K562 (cell line): ENCODE results near the gene ZNF516. TPM values are rescaled to one million over a fixed set of nuclear protein-coding genes. Genes with fewer than 3 reads are reported as not detected.

Experiments
- ADNP ChIP-seq: fragments of 200-800 bp; sonication (Bioruptor generic); IDR thresholded peaks from 2 replicates; pipeline ENCODE4 v1.6.1; 2016; ENCODE audit warnings: missing genetic modification characterization, missing compliant biosample characterization
- CHD7 ChIP-seq: fragments of 200-600 bp; sonication (generic); IDR thresholded peaks from one replicate; pipeline ENCODE4 v1.6.1; 2012; ENCODE audit warnings: mild to moderate bottlenecking, low read depth, low read length, inconsistent platforms
- CTBP1 ChIP-seq: fragments of 450-650 bp; IDR thresholded peaks from 2 replicates; pipeline ENCODE4 v1.6.1; 2016; ENCODE audit warnings: borderline replicate concordance
- ETV6 ChIP-seq, 3 experiments: fragments of 150-350 bp in 1 of 3; sonication (generic) in 1 of 3; formaldehyde crosslinking in 1 of 3; IDR thresholded peaks; 2 replicates each; pipeline versions ENCODE4 v1.6.1 to v1.8.0; 2014 to 2022; ENCODE audit warnings: borderline replicate concordance in 2 of 3, low read depth in 2 of 3, antibody characterized with exemption in 1 of 3, low read length in 1 of 3, mild to moderate bottlenecking in 1 of 3, missing genetic modification reagents in 1 of 3
- FOXP1 ChIP-seq: sonication (generic); formaldehyde crosslinking; IDR thresholded peaks from 2 replicates; pipeline ENCODE4 v1.8.0; 2022; ENCODE audit warnings: mild to moderate bottlenecking, missing genetic modification reagents
- KDM4B ChIP-seq, 2 experiments: fragments of 450-650 bp in 1 of 2; sonication (generic) in 1 of 2; IDR thresholded peaks; 2 replicates each; pipeline ENCODE4 v1.6.1; 2016 to 2017; ENCODE audit warnings: borderline replicate concordance in 2 of 2, antibody characterized with exemption in 1 of 2, low read depth in 1 of 2, mild to moderate bottlenecking in 1 of 2
- NFIC ChIP-seq: fragments of 450-650 bp; IDR thresholded peaks from 2 replicates; pipeline ENCODE4 v1.6.1; 2017; ENCODE audit warnings: mild to moderate bottlenecking, inconsistent platforms
- PCBP1 ChIP-seq: fragments of 200-400 bp; formaldehyde crosslinking; IDR thresholded peaks from 2 replicates; pipeline ENCODE4 v1.6.1; 2018; ENCODE audit warnings: mild to moderate bottlenecking, low read depth, low read length; ENCODE audit not compliant: poor library complexity, severe bottlenecking
- PURB ChIP-seq: sonication (generic); formaldehyde crosslinking; IDR thresholded peaks from 2 replicates; pipeline ENCODE4 v1.9.0; 2021; ENCODE audit warnings: low read depth, mild to moderate bottlenecking, missing genetic modification reagents
- RBM39 ChIP-seq: fragments of 200-400 bp; formaldehyde crosslinking; optimal IDR thresholded peaks from 2 replicates; pipeline ENCODE3; 2018; ENCODE audit warnings: low read depth, low read length
- SMAD2 ChIP-seq: fragments of 150-350 bp; IDR thresholded peaks from 2 replicates; pipeline ENCODE4 v1.6.1; 2014; ENCODE audit warnings: low read depth, mild to moderate bottlenecking, low read length
- SP1 ChIP-seq: sonication (generic); formaldehyde crosslinking; IDR thresholded peaks from 2 replicates; pipeline ENCODE4 v1.8.1; 2022; ENCODE audit warnings: mild to moderate bottlenecking, missing genetic modification reagents
- TFAM ChIP-seq: fragments of 250-450 bp; sonication (Bioruptor Pico); conservative IDR thresholded peaks from 2 replicates; pipeline ENCODE4 v1.5.0; 2021; ENCODE audit warnings: mild to moderate bottlenecking, moderate library complexity
- ZNF274 ChIP-seq: IDR thresholded peaks from 2 replicates; pipeline ENCODE4 v1.6.1; 2011; ENCODE audit warnings: low read depth, mild to moderate bottlenecking, low read length, moderate library complexity, borderline replicate concordance
- ZNF780A ChIP-seq: fragments of 250-450 bp; sonication (Bioruptor Pico); IDR thresholded peaks from 2 replicates; pipeline ENCODE4 v1.5.0; 2021; ENCODE audit warnings: mild to moderate bottlenecking
- polyA plus RNA-seq, 8 experiments: library from polyadenylated mRNA; depleted of rRNA in 4 of 8; stranded (reverse) in 5 of 8; unstranded in 3 of 8; fragments of >200 nt; fragmentation: Nextera tagmentation in 2 of 8; fragmentation: Illumina TruSeq in 1 of 8; extraction: Ambion mirVana in 2 of 8; extraction: Trizol in 1 of 8; gene quantifications; 2 replicates each; pipeline versions ENCODE4 v1.2.1 to v1.2.3, GENCODE V29; 2011 to 2014; ENCODE audit warnings: inconsistent platforms in 1 of 8, missing spikeins in 1 of 8
- total RNA-seq, 7 experiments: library from RNA; depleted of rRNA in 6 of 7; stranded (reverse); fragments of >200 nt in 6 of 7; fragmentation: Illumina TruSeq in 2 of 7; extraction: Trizol in 2 of 7; gene quantifications; 2 replicates each; pipeline versions ENCODE4 v1.2.1 to v1.2.3, GENCODE V29; 2011 to 2021; ENCODE audit warnings: low replicate concordance in 1 of 7

The ZNF516 gene
- total and polyA plus RNA-seq, 9 of the 15 experiments (the other 6 are each of a cell fraction or from before 2014, with no cell fraction given): 0.04 to 0.20 (median 0.08) TPM; not detected in 3

GRCh38 chr18:76388891-76389423 lies 106.1 kb downstream of the ZNF516 start (continued):
- TF ChIP-seq CHD7 (no peak), PCBP1 (no peak), TFAM (CRISPR knock-in tag) (no peak), ZNF274 (no peak), ETV6 (IDR thresholded peaks at IDR 0.05; ENCODE audit: borderline replicate concordance in 1 of 2, low read depth in 2 of 2, low read length in 1 of 2) (no peak), ETV6 (CRISPR knock-in tag; IDR thresholded peaks at IDR 0.05; ENCODE audit: borderline replicate concordance) (no peak), NFIC (no peak), FOXP1 (CRISPR knock-in tag) (no peak), ADNP (tag) (no peak), CTBP1 (no peak), KDM4B (IDR thresholded peaks at IDR 0.05; ENCODE audit: borderline replicate concordance in 2 of 2, low read depth in 1 of 2) (no peak), PURB (CRISPR knock-in tag) (no peak), SMAD2 (no peak), SP1 (CRISPR knock-in tag) (no peak), ZNF780A (CRISPR knock-in tag) (no peak), RBM39 (no peak)
